SW480 (cell line): ENCODE data around the gene NUP188.
A peak's percentile ranks its signal among the peaks of the same experiment; 100 is the strongest.
"Not testable (repeated sequence)": the region's sequence is repeated elsewhere in the genome, so short reads cannot be mapped to it uniquely, and the experiment has no call there.

ENCODE experiments used
- DNase-seq: peaks from one replicate; pipeline ENCODE4 v3.0.0-alpha.2; 2016; ENCODE audit warnings: low spot score

Gene NUP188

GRCh38 chr9:129028192-129028966 lies 80.9 kb downstream of the NUP188 start, which contains the start of gene SH3GLB2:
Gene SH3GLB2, minus strand, starts transcription at chr9:129028331. Its CDS starts 177 bp downstream, at chr9:129028154.
- DNase-seq, result peak; percentile 88

- no peak for DNase-seq
Observed at GRCh38 chr9:129030191-129030590, 82.7 kb downstream of the NUP188 start.

GRCh38 chr9:129031514-129031913 lies 84.0 kb downstream of the NUP188 start:
- DNase-seq, result no peak

- DNase-seq, result no peak
Observed at GRCh38 chr9:129032541-129033159, 85.2 kb downstream of the NUP188 start.

- no peak for DNase-seq
Observed at GRCh38 chr9:129033216-129033615, 85.7 kb downstream of the NUP188 start.

GRCh38 chr9:129035838-129036237 lies 88.3 kb downstream of the NUP188 start:
- not testable (repeated sequence) for DNase-seq

- DNase-seq, result peak; percentile 99
Observed at GRCh38 chr9:129036241-129036922, 88.9 kb downstream of the NUP188 start, which contains the start of gene MIGA2. Gene MIGA2, plus strand, starts transcription at chr9:129036626. Its CDS starts 3,969 bp downstream, at chr9:129040595.

- no peak for DNase-seq
Observed at GRCh38 chr9:129036923-129037766, 89.6 kb downstream of the NUP188 start.

GRCh38 chr9:129037767-129038098 lies 90.2 kb downstream of the NUP188 start:
- DNase-seq, result no peak

- DNase-seq, result no peak
Observed at GRCh38 chr9:129038109-129038852, 90.8 kb downstream of the NUP188 start.

GRCh38 chr9:129040113-129040643 lies 92.7 kb downstream of the NUP188 start:
- DNase-seq, result no peak

GRCh38 chr9:129042016-129042415 lies 94.5 kb downstream of the NUP188 start:
- no peak for DNase-seq

- peak; percentile 42 for DNase-seq
Observed at GRCh38 chr9:129052592-129052991, 105.1 kb downstream of the NUP188 start.

- no peak for DNase-seq
Observed at GRCh38 chr9:129053020-129053419, 105.5 kb downstream of the NUP188 start.

GRCh38 chr9:129054163-129054851 lies 106.8 kb downstream of the NUP188 start:
- DNase-seq, result no peak
